ENCODE data around the gene GSAP.

GRCh38 chr7:77422500-77422899 lies 6.4 kb upstream of the GSAP start:
- TF ChIP-seq CTCF (IDR thresholded peaks at IDR 0.05) (no peak), POLR2A (IDR thresholded peaks at IDR 0.05) (no peak)

All from breast epithelium (tissue), 3 donors.